ENCODE data around the gene UGT1A5. TPM values are rescaled to one million over a fixed set of nuclear protein-coding genes. Genes with fewer than 3 reads are reported as not detected.

UGT1A5 gene
- total RNA-seq (not detected), polyA plus RNA-seq (not detected)

GRCh38 chr2:233712611-233713261 is at the start of gene UGT1A5:
UGT1A5 (plus strand) TSS chr2:233712907; CDS start chr2:233712992, 85 bp downstream.
- peaks cover 24% of the 10 kb centered on the region for H3K27me3 Mint-ChIP-seq
- H3K4me3 Mint-ChIP-seq: no peak within 1 kb of the TSS

GRCh38 chr2:233663911-233664310 is 48.8 kb upstream of the UGT1A5 start:
- Histone ChIP-seq H3K4me3 (ENCODE audit: low read depth, low read length) (no peak overlapping the region), H3K27ac (ENCODE audit: insufficient read depth, low read length, poor library complexity, severe bottlenecking) (no peak overlapping the region), H3K36me3 (ENCODE audit: control insufficient read depth, insufficient read depth, low read length) (no peaks in the 10 kb centered on the region), H3K27me3 (ENCODE audit: control insufficient read depth, insufficient read depth, low read length) (peaks cover 5% of the 10 kb centered on the region), H3K4me1 (ENCODE audit: control insufficient read depth, insufficient read depth, low read length, poor library complexity, severe bottlenecking) (no peaks in the 10 kb centered on the region), H3K9me3 (ENCODE audit: control insufficient read depth in 2 of 2, low read length in 2 of 2) (no peaks in the 10 kb centered on the region)
- no peak for ATAC-seq (ENCODE audit: low read depth in 2 of 2)
- no peak overlapping the region for H3K4me3 Mint-ChIP-seq
- DNase-seq: no peak
- H3K36me3 Mint-ChIP-seq: no peaks in the 10 kb centered on the region
- peaks cover 26% of the 10 kb centered on the region for H3K27me3 Mint-ChIP-seq
- H3K9me3 Mint-ChIP-seq: peaks cover 0 to 15% (median 5%) of the 10 kb centered on the region in 7 donors
- no peaks in the 10 kb centered on the region for H3K4me1 Mint-ChIP-seq
- H3K27ac Mint-ChIP-seq: no peak overlapping the region

More at GRCh38 chr2:233712611-233713261, at the start of gene UGT1A5:
- Mint-ChIP-seq H3K36me3 (no peaks in the 10 kb centered on the region), H3K4me1 (no peaks in the 10 kb centered on the region), H3K9me3 (peaks cover 0 to 1% (median 0%) of the 10 kb centered on the region in 7 donors), H3K27ac (no peak within 1 kb of the TSS)
- Histone ChIP-seq H3K9me3 (ENCODE audit: control insufficient read depth in 2 of 2, low read length in 2 of 2) (no peaks in the 10 kb centered on the region), H3K27me3 (ENCODE audit: control insufficient read depth, insufficient read depth, low read length) (peaks cover 9% of the 10 kb centered on the region), H3K4me3 (ENCODE audit: low read depth, low read length) (no peak within 1 kb of the TSS), H3K27ac (ENCODE audit: insufficient read depth, low read length, poor library complexity, severe bottlenecking) (no peak within 1 kb of the TSS), H3K36me3 (ENCODE audit: control insufficient read depth, insufficient read depth, low read length) (no peaks in the 10 kb centered on the region), H3K4me1 (ENCODE audit: control insufficient read depth, insufficient read depth, low read length, poor library complexity, severe bottlenecking) (no peaks in the 10 kb centered on the region)
- ATAC-seq (ENCODE audit: low read depth in 2 of 2): no peak
- no peak for DNase-seq

- Mint-ChIP-seq H3K4me1 (no peaks in the 10 kb centered on the region), H3K4me3 (no peak overlapping the region), H3K36me3 (no peaks in the 10 kb centered on the region), H3K27me3 (peaks cover 20% of the 10 kb centered on the region), H3K9me3 (peaks cover 0 to 13% (median 5%) of the 10 kb centered on the region in 7 donors), H3K27ac (peak overlapping the region in 1 of 3 donors; percentile 20)
- no peak for DNase-seq
- no peaks in the 10 kb centered on the region for H3K36me3 ChIP-seq (ENCODE audit: control insufficient read depth, insufficient read depth, low read length)
- ATAC-seq (ENCODE audit: low read depth in 2 of 2): no peak
- no peaks in the 10 kb centered on the region for H3K9me3 ChIP-seq (ENCODE audit: control insufficient read depth in 2 of 2, low read length in 2 of 2)
- H3K4me3 ChIP-seq (ENCODE audit: low read depth, low read length): no peak overlapping the region
- H3K4me1 ChIP-seq (ENCODE audit: control insufficient read depth, insufficient read depth, low read length, poor library complexity, severe bottlenecking): no peaks in the 10 kb centered on the region
- H3K27ac ChIP-seq (ENCODE audit: insufficient read depth, low read length, poor library complexity, severe bottlenecking): no peak overlapping the region
- no peaks in the 10 kb centered on the region for H3K27me3 ChIP-seq (ENCODE audit: control insufficient read depth, insufficient read depth, low read length)
Measured at GRCh38 chr2:233668605-233669260, 44.0 kb upstream of the UGT1A5 start.

GRCh38 chr2:233671290-233672161 is 41.2 kb upstream of the UGT1A5 start, which contains the start of gene UGT1A9:
UGT1A9 (plus strand) TSS chr2:233671898; CDS start chr2:233671935, 37 bp downstream.
- no peak for ATAC-seq (ENCODE audit: low read depth in 2 of 2)

GRCh38 chr2:233672886-233673285 is 39.8 kb upstream of the UGT1A5 start:
- Histone ChIP-seq H3K27ac (ENCODE audit: insufficient read depth, low read length, poor library complexity, severe bottlenecking) (no peak overlapping the region), H3K4me1 (ENCODE audit: control insufficient read depth, insufficient read depth, low read length, poor library complexity, severe bottlenecking) (no peaks in the 10 kb centered on the region), H3K4me3 (ENCODE audit: low read depth, low read length) (no peak overlapping the region), H3K9me3 (ENCODE audit: control insufficient read depth in 2 of 2, low read length in 2 of 2) (no peaks in the 10 kb centered on the region), H3K27me3 (ENCODE audit: control insufficient read depth, insufficient read depth, low read length) (peaks cover 7% of the 10 kb centered on the region), H3K36me3 (ENCODE audit: control insufficient read depth, insufficient read depth, low read length) (no peaks in the 10 kb centered on the region)
- Mint-ChIP-seq H3K36me3 (no peaks in the 10 kb centered on the region), H3K9me3 (peaks cover 0 to 7% (median 2%) of the 10 kb centered on the region in 7 donors), H3K4me1 (no peaks in the 10 kb centered on the region), H3K27me3 (peaks cover 25% of the 10 kb centered on the region), H3K4me3 (no peak overlapping the region), H3K27ac (no peak overlapping the region)
- no peak for ATAC-seq (ENCODE audit: low read depth in 2 of 2)
- no peak for DNase-seq

More at GRCh38 chr2:233671290-233672161, 41.2 kb upstream of the UGT1A5 start, which contains the start of gene UGT1A9:
- H3K4me3 ChIP-seq (ENCODE audit: low read depth, low read length): no peak within 1 kb of the TSS
- no peak within 1 kb of the TSS for H3K27ac ChIP-seq (ENCODE audit: insufficient read depth, low read length, poor library complexity, severe bottlenecking)
- no peak within 1 kb of the TSS for H3K4me3 Mint-ChIP-seq
- no peaks in the 10 kb centered on the region for H3K36me3 ChIP-seq (ENCODE audit: control insufficient read depth, insufficient read depth, low read length)
- H3K27me3 ChIP-seq (ENCODE audit: control insufficient read depth, insufficient read depth, low read length): peaks cover 7% of the 10 kb centered on the region
- H3K9me3 ChIP-seq (ENCODE audit: control insufficient read depth in 2 of 2, low read length in 2 of 2): no peaks in the 10 kb centered on the region
- no peak within 1 kb of the TSS for H3K27ac Mint-ChIP-seq
- H3K4me1 ChIP-seq (ENCODE audit: control insufficient read depth, insufficient read depth, low read length, poor library complexity, severe bottlenecking): no peaks in the 10 kb centered on the region
- no peaks in the 10 kb centered on the region for H3K4me1 Mint-ChIP-seq
- peaks cover 22% of the 10 kb centered on the region for H3K27me3 Mint-ChIP-seq
- peaks cover 0 to 7% (median 2%) of the 10 kb centered on the region in 7 donors for H3K9me3 Mint-ChIP-seq
- H3K36me3 Mint-ChIP-seq: no peaks in the 10 kb centered on the region
- no peak for DNase-seq

GRCh38 chr2:233673896-233674295 is 38.8 kb upstream of the UGT1A5 start:
- ATAC-seq (ENCODE audit: low read depth in 2 of 2) (no peak), DNase-seq (no peak)
- Mint-ChIP-seq H3K27me3 (peaks cover 28% of the 10 kb centered on the region), H3K4me3 (no peak overlapping the region), H3K36me3 (no peaks in the 10 kb centered on the region), H3K27ac (no peak overlapping the region), H3K4me1 (no peaks in the 10 kb centered on the region), H3K9me3 (peaks cover 0 to 4% (median 0%) of the 10 kb centered on the region in 7 donors)
- Histone ChIP-seq H3K4me3 (ENCODE audit: low read depth, low read length) (no peak overlapping the region), H3K27me3 (ENCODE audit: control insufficient read depth, insufficient read depth, low read length) (peaks cover 8% of the 10 kb centered on the region), H3K9me3 (ENCODE audit: control insufficient read depth in 2 of 2, low read length in 2 of 2) (no peaks in the 10 kb centered on the region), H3K36me3 (ENCODE audit: control insufficient read depth, insufficient read depth, low read length) (no peaks in the 10 kb centered on the region), H3K27ac (ENCODE audit: insufficient read depth, low read length, poor library complexity, severe bottlenecking) (no peak overlapping the region), H3K4me1 (ENCODE audit: control insufficient read depth, insufficient read depth, low read length, poor library complexity, severe bottlenecking) (no peaks in the 10 kb centered on the region)

GRCh38 chr2:233674314-233674713 is 38.4 kb upstream of the UGT1A5 start:
- Histone ChIP-seq H3K27me3 (ENCODE audit: control insufficient read depth, insufficient read depth, low read length) (peaks cover 12% of the 10 kb centered on the region), H3K4me3 (ENCODE audit: low read depth, low read length) (no peak overlapping the region), H3K36me3 (ENCODE audit: control insufficient read depth, insufficient read depth, low read length) (no peaks in the 10 kb centered on the region), H3K9me3 (ENCODE audit: control insufficient read depth in 2 of 2, low read length in 2 of 2) (no peaks in the 10 kb centered on the region), H3K27ac (ENCODE audit: insufficient read depth, low read length, poor library complexity, severe bottlenecking) (no peak overlapping the region), H3K4me1 (ENCODE audit: control insufficient read depth, insufficient read depth, low read length, poor library complexity, severe bottlenecking) (no peaks in the 10 kb centered on the region)
- H3K4me1 Mint-ChIP-seq: no peaks in the 10 kb centered on the region
- ATAC-seq (ENCODE audit: low read depth in 2 of 2) (no peak), DNase-seq (no peak)
- H3K36me3 Mint-ChIP-seq: no peaks in the 10 kb centered on the region
- no peak overlapping the region for H3K27ac Mint-ChIP-seq
- H3K4me3 Mint-ChIP-seq: no peak overlapping the region
- peaks cover 29% of the 10 kb centered on the region for H3K27me3 Mint-ChIP-seq
- peaks cover 0 to 4% (median 0%) of the 10 kb centered on the region in 7 donors for H3K9me3 Mint-ChIP-seq

All from CD4-positive, CD25-positive, alpha-beta regulatory T cell (primary cell).